Prostate gland (tissue), 2 donors: ENCODE measurements around the gene FLT4.

ENCODE experiments used
- POLR2A ChIP-seq: fragments of 450-650 bp; IDR thresholded peaks from one replicate; pipeline ENCODE4 v1.6.1; 2016; ENCODE audit warnings: antibody characterized with exemption, mild to moderate bottlenecking
- TF ChIP-seq, protein P1 (sequence below), 4 experiments: fragments of 200-600 bp in 2 of 4; fragments of 450-650 bp in 2 of 4; sonication (generic) in 2 of 4; IDR thresholded peaks; 1 replicate in 3 of 4; 2 replicates in 1 of 4; pipeline ENCODE4 v1.5.1; 2016 to 2019; ENCODE audit warnings: antibody characterized with exemption in 4 of 4, mild to moderate bottlenecking in 2 of 4, moderate library complexity in 2 of 4

DNA sequence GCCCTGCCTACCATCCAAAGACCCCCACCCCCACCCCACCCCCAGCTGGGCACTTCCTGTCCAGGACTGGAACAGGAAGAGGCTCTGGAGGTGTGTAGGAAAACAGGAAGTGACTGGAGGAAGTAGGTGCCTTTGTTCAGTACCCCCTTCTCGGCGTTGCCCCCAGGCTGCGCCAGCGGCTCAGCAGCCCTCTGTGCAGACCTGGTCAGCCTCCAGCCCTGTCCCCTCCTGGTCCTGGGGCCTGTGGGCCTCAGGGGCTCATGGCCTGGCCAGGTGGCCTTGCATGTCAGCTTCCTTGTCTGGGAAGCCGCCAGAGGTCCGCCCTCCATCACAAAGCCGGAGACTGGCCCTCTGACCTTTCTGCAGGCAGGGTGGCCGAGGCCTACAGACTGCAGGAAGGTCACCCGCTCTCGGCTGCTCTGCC lies 26.0 kb downstream of the FLT4 start:
- no peak for TF ChIP-seq POLR2A
- TF ChIP-seq, protein P1, sequence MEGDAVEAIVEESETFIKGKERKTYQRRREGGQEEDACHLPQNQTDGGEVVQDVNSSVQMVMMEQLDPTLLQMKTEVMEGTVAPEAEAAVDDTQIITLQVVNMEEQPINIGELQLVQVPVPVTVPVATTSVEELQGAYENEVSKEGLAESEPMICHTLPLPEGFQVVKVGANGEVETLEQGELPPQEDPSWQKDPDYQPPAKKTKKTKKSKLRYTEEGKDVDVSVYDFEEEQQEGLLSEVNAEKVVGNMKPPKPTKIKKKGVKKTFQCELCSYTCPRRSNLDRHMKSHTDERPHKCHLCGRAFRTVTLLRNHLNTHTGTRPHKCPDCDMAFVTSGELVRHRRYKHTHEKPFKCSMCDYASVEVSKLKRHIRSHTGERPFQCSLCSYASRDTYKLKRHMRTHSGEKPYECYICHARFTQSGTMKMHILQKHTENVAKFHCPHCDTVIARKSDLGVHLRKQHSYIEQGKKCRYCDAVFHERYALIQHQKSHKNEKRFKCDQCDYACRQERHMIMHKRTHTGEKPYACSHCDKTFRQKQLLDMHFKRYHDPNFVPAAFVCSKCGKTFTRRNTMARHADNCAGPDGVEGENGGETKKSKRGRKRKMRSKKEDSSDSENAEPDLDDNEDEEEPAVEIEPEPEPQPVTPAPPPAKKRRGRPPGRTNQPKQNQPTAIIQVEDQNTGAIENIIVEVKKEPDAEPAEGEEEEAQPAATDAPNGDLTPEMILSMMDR (IDR thresholded peaks at IDR 0.05), result no peak
